ENCODE data around the gene MBD4.

MBD4 gene

GRCh38 chr3:129442947-129443346, 3.2 kb upstream of the MBD4 start:
- TF ChIP-seq CTCF (IDR thresholded peaks at IDR 0.05; ENCODE audit: insufficient read depth, low read length, missing control alignments) = no peak
- ChIA-PET CTCF (interaction anchor here (1.0 to 1.2 kb wide), 2 partner anchors 203 to 382 kb away, joined by 3 read pairs; no protein-coding TSS in a partner anchor), POLR2A (no interaction called here)
- no peak overlapping the region for H3K4me3 ChIP-seq (ENCODE audit: low read depth, low read length)
- no peak for DNase-seq (ENCODE audit: low read depth, low spot score)

- ChIA-PET POLR2A (no interaction called here), CTCF (interaction anchor here (1.0 to 1.2 kb wide), 2 partner anchors 203 to 383 kb away, joined by 3 read pairs; no protein-coding TSS in a partner anchor)
- no peak for DNase-seq (ENCODE audit: low read depth, low spot score)
- no peak for TF ChIP-seq CTCF (IDR thresholded peaks at IDR 0.05; ENCODE audit: insufficient read depth, low read length, missing control alignments)
- no peak overlapping the region for H3K4me3 ChIP-seq (ENCODE audit: low read depth, low read length)
These were observed 2.7 kb upstream of the MBD4 start for GRCh38 chr3:129442486-129442885.

GRCh38 chr3:129441782-129442181, 2.0 kb upstream of the MBD4 start:
- peak; percentile 23 for DNase-seq (ENCODE audit: low read depth, low spot score)
- no peak for TF ChIP-seq CTCF (IDR thresholded peaks at IDR 0.05; ENCODE audit: insufficient read depth, low read length, missing control alignments)
- peak overlapping the region; percentile 23 for H3K4me3 ChIP-seq (ENCODE audit: low read depth, low read length)
- POLR2A ChIA-PET = interaction anchor here (0.6 to 1.4 kb wide), 2 partner anchors 44 to 126 kb away, joined by 5 to 6 read pairs; a partner anchor contains a TSS
- CTCF ChIA-PET = interaction anchor here (0.9 to 1.2 kb wide), 4 partner anchors 12 to 383 kb away, joined by 3 read pairs; no protein-coding TSS in a partner anchor

GRCh38 chr3:129441215-129441614, 1.5 kb upstream of the MBD4 start:
- H3K4me3 ChIP-seq (ENCODE audit: low read depth, low read length) = peak overlapping the region; percentile 93
- DNase-seq (ENCODE audit: low read depth, low spot score) = no peak
- POLR2A ChIA-PET = interaction anchor here (0.6 to 1.4 kb wide), 2 partner anchors 44 to 126 kb away, joined by 5 to 6 read pairs; a partner anchor contains a TSS
- no peak for TF ChIP-seq CTCF (IDR thresholded peaks at IDR 0.05; ENCODE audit: insufficient read depth, low read length, missing control alignments)
- CTCF ChIA-PET = interaction anchor here (0.9 to 1.5 kb wide), 3 partner anchors 10 to 24 kb away, joined by 3 to 5 read pairs (median 3); no protein-coding TSS in a partner anchor

GRCh38 chr3:129440618-129441190, 956 bp upstream of the MBD4 start:
- DNase-seq (ENCODE audit: low read depth, low spot score) = no peak
- TF ChIP-seq CTCF (IDR thresholded peaks at IDR 0.05; ENCODE audit: insufficient read depth, low read length, missing control alignments) = no peak
- ChIA-PET CTCF (interaction anchor here (1.2 to 1.5 kb wide), 2 partner anchors 10 to 470 kb away, joined by 3 to 5 read pairs; no protein-coding TSS in a partner anchor), POLR2A (interaction anchor here (0.8 to 1.8 kb wide), 8 partner anchors 8 to 125 kb away, joined by 3 to 13 read pairs (median 4); partner anchors contain the start of gene EFCAB12)
- peak overlapping the region; percentile 93 for H3K4me3 ChIP-seq (ENCODE audit: low read depth, low read length)

GRCh38 chr3:129439226-129439816, 427 bp downstream of the MBD4 start:
- no peak for DNase-seq (ENCODE audit: low read depth, low spot score)
- ChIA-PET CTCF (interaction anchor here (0.9 to 1.7 kb wide), 7 partner anchors 10 to 469 kb away, joined by 3 to 5 read pairs (median 3); partner anchors contain the start of gene EFCAB12), POLR2A (interaction anchor here (0.7 to 1.8 kb wide), 7 partner anchors 8 to 147 kb away, joined by 3 to 13 read pairs (median 4); partner anchors contain the start of gene EFCAB12)
- H3K4me3 ChIP-seq (ENCODE audit: low read depth, low read length) = peak overlapping the region; percentile 93
- TF ChIP-seq CTCF (IDR thresholded peaks at IDR 0.05; ENCODE audit: insufficient read depth, low read length, missing control alignments) = no peak
